Brain microvascular endothelial cell (primary cell): ENCODE data around the gene IFTAP.
"Not testable (repeated sequence)": the region's sequence is repeated elsewhere in the genome, so short reads cannot be mapped to it uniquely, and the experiment has no call there.

ENCODE experiments used
- DNase-seq: peaks from one replicate; pipeline ENCODE4 v3.0.0-alpha.2; 2020
- H3K27ac ChIP-seq: fragments of 250-450 bp; sonication (Bioruptor Pico); 2 replicates; pipeline ENCODE4 v1.5.1; 2020; ENCODE audit warnings: mild to moderate bottlenecking, moderate library complexity
- H3K27me3 ChIP-seq: fragments of 250-450 bp; sonication (Bioruptor Pico); replicated peaks from 2 replicates; pipeline ENCODE4 v1.5.1; 2020; ENCODE audit warnings: mild to moderate bottlenecking
- H3K36me3 ChIP-seq: fragments of 250-450 bp; sonication (Bioruptor Pico); replicated peaks from 2 replicates; pipeline ENCODE4 v1.5.1; 2020; ENCODE audit warnings: mild to moderate bottlenecking
- H3K4me3 ChIP-seq: 2 replicates; pipeline ENCODE4 v1.5.1; 2011; ENCODE audit warnings: low read depth, mild to moderate bottlenecking, control low read depth, low read length, moderate library complexity
- in situ Hi-C: cut with HindIII; loops from 2 replicates; pipeline ENCODE4 v1.10.0; 2017; ENCODE audit warnings: low sequenced_read_pairs, low pct_ligation_motif_present
- TF ChIP-seq, protein P1 (sequence below): IDR thresholded peaks from 2 replicates; pipeline ENCODE4 v1.5.1; 2011; ENCODE audit warnings: low read depth, mild to moderate bottlenecking, moderate library complexity, low read length, control low read depth, inconsistent platforms; ENCODE audit errors: missing control alignments

Gene IFTAP

DNA sequence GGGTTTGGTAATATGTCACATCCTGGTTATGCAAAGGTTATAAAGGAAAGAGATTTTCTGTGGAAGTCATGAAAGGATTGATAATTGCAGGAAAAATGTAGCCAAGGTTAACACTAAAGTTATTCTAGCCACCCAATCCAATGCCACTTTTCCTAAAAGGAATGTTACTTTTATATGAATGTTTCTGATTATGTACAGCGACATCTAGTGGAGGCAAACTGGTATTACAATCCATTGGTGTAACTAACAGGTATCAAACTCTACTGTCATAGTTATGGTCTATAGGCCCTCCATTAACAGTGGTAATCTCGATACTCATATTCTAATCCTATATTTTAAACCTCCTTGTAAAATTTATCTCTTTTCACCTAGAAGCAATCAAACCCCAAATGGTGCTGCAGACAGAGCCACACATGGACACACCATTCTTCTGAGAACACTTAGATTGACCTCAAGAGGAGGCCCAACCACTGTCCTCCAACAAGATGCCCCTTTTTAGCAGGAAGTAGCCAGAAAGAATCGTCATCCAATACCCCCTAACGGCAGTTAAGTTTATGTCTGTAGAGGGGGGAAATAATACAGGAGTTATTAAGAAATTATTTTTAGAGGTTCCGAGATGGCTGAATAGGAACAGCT lies 78.6 kb downstream of the IFTAP start:
- no peak overlapping the region for H3K4me3 ChIP-seq
- peak; percentile 63 for DNase-seq
- in situ Hi-C loops: no loop called here
- no peaks in the 10 kb centered on the region for H3K27me3 ChIP-seq
- no peak overlapping the region for H3K27ac ChIP-seq
- H3K36me3 ChIP-seq: no peaks in the 10 kb centered on the region
- TF ChIP-seq, protein P1, sequence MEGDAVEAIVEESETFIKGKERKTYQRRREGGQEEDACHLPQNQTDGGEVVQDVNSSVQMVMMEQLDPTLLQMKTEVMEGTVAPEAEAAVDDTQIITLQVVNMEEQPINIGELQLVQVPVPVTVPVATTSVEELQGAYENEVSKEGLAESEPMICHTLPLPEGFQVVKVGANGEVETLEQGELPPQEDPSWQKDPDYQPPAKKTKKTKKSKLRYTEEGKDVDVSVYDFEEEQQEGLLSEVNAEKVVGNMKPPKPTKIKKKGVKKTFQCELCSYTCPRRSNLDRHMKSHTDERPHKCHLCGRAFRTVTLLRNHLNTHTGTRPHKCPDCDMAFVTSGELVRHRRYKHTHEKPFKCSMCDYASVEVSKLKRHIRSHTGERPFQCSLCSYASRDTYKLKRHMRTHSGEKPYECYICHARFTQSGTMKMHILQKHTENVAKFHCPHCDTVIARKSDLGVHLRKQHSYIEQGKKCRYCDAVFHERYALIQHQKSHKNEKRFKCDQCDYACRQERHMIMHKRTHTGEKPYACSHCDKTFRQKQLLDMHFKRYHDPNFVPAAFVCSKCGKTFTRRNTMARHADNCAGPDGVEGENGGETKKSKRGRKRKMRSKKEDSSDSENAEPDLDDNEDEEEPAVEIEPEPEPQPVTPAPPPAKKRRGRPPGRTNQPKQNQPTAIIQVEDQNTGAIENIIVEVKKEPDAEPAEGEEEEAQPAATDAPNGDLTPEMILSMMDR: peak; percentile 49

DNA sequence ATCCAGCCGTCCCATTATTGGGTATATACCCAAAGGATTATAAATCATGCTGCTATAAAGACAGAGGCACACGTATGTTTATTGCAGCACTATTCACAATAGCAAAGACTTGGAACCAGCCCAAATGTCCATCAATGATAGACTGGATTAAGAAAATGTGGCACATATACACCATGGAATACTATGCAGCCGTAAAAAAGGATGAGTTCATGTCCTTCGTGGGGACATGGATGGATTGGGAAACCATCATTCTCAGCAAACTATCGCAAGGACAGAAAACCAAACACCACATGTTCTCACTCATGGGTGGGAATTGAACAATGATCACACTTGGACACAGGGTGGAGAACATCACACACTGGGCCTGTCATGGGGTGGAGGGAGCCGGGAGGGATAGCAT lies 85.2 kb downstream of the IFTAP start:
- DNase-seq, H3K4me3 ChIP-seq, in situ Hi-C loops, H3K27ac ChIP-seq, H3K27me3 ChIP-seq, H3K36me3 ChIP-seq: not testable (repeated sequence)

DNA sequence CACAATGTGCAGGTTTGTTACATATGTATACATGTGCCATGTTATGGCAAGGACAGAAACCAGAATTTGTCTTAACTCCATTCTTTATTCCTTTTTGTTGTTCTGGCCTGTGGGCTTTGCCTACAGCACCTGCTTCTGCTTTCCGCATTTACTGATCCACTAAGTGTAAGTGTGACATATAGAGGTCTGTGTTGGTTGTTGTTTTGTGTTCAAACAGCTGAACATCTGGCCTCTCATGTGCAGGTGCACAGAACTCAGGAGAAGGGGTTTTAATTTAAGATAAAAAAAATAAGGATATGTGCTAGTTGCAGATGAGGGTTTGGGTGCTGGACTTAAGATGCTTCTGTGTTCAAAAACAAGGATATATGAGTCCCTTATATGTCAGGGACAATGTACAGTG lies 89.5 kb downstream of the IFTAP start:
- no peak overlapping the region for H3K4me3 ChIP-seq
- DNase-seq: no peak
- no peaks in the 10 kb centered on the region for H3K36me3 ChIP-seq
- H3K27ac ChIP-seq: no peak overlapping the region
- TF ChIP-seq, protein P1: no peak
- H3K27me3 ChIP-seq: no peaks in the 10 kb centered on the region
- in situ Hi-C loops: no loop called here

DNA sequence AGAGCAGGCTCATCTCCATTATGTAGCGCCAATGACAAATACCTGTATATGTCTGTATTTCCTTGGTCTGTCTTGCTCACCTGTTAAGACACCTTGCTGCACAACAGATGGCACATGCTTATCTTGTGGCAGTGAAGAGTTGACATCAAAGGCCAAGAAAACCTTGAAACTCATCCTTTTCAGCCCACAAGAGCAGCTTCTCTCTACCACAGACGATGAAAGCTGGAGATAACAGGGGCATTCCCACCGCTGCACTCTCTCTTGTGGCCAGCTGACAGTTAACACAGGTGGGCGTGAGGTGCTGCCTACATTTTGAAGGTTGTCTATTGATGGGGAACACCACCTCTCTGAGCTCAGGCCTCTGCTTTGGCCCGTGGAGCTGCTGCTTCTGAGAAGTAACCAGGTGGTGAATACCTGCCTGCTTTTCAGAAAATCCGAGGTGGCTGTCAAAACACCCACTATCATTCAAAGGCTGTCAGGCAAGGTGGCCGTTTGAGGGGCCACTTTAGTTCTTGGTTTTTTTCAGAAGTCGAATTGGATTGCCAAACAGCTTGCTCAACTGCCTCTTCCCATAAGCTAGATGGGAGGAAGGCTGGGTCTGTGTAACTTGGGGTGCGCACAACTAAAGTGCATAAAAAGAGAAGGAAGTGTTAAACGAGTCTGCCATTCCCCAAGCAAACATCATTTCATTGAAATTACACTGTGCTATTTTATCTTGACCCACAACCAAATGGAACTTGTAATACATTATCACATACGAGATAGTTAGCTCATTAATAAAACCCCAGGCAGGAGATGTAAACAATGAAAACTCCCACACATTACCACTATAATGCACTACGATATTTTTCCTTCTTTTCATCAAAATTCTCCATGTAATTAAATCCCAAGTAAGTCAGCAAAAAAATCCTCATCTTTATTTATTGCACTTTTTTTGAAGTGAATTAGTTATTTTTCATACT lies 90.8 kb downstream of the IFTAP start:
- H3K27ac ChIP-seq: no peak overlapping the region
- in situ Hi-C loops: no loop called here
- DNase-seq: no peak
- no peaks in the 10 kb centered on the region for H3K36me3 ChIP-seq
- no peak overlapping the region for H3K4me3 ChIP-seq
- TF ChIP-seq, protein P1: no peak
- no peaks in the 10 kb centered on the region for H3K27me3 ChIP-seq

DNA sequence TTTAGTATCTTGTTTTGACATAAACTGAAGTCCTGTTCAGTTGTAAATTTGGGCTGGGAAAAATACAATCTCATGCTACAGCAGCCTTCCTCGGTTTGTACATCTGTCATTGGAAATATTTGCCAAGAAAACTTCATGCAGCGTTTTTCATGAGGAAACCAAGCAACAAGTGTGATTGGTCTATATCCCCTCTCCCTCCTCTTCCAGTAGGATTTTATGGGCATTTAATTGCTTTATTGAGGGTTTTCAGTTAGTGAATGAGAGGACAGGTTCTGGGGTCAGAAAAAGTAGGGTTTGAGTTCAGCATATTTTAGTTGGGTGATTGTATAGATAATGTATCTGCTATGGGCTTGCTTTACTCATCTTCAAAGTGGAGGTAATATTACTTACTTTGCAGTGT lies 93.8 kb downstream of the IFTAP start:
- TF ChIP-seq, protein P1: no peak
- no peak overlapping the region for H3K27ac ChIP-seq
- no peaks in the 10 kb centered on the region for H3K36me3 ChIP-seq
- no peak overlapping the region for H3K4me3 ChIP-seq
- in situ Hi-C loops: no loop called here
- H3K27me3 ChIP-seq: no peaks in the 10 kb centered on the region
- DNase-seq: no peak

DNA sequence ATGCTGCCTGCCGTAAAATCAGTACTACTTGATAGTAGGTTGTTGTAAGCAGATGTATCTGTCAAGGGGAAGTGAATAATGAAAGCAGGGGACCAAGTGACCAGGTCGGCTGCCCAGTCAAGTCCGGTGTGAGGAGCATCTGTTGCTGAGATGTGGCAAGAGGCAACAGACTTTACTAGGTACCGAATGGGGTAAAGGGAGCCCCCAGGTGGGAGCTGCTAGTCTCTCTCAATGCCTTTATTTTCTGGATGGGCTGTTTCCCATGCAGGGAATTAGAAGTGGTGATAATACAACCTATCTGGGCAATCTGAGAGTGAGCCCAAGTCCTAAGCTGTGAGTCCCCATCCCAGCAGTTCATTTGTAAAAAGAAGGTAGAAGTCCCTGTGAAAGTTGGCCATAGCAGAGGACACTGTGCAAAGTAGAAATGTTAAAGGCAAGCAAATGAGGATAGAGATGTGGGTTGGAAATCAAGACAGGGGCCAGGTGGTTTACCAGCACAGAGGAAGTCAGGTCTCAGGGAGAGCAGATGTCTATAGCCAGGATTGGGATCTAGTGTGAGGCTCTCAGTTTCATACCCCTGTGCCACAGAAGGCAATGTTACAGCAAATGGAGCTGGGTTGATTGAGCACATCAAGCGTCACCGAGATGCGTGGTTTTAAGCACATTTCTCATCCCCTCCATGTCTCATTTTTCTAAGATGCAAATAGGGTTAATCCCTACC lies 94.4 kb downstream of the IFTAP start:
- in situ Hi-C loops: no loop called here
- no peak for DNase-seq
- Histone ChIP-seq H3K27me3 (no peaks in the 10 kb centered on the region), H3K27ac (no peak overlapping the region), H3K4me3 (no peak overlapping the region), H3K36me3 (no peaks in the 10 kb centered on the region)
- TF ChIP-seq, protein P1: no peak
